HG03175 (cell line): Measurements from ENCODE around the gene RRM2.
"Not testable (repeated sequence)": the region's sequence is repeated elsewhere in the genome, so short reads cannot be mapped to it uniquely, and the experiment has no call there.

Experiments used
- ATAC-seq: cut with Tn5 transposase; IDR thresholded peaks from one replicate; pipeline ENCODE4 v1.9.1; 2021; ENCODE audit warnings: mild to moderate bottlenecking, moderate library complexity; ENCODE audit not compliant: unreplicated experiment

Gene RRM2

DNA sequence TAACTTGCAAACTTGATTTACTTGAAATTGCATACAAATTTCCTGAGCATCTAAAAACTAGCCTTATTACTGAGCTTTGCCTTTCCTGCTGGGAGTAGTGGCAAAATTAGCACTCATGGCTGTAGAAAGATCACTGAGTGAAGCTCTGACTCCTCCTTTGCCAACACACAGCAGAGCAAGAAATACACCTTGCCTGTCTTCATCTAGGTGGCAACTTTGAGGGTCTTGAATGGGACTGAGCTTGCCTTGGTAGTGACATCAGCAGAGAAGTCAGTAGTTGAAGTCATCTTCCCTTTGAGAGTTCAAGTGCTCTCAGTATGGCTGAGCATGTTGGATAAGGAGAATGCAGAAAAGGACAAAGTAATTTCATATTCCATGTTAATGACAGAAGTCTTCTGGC is 5.9 kb downstream of the RRM2 start:
- no peak for ATAC-seq

DNA sequence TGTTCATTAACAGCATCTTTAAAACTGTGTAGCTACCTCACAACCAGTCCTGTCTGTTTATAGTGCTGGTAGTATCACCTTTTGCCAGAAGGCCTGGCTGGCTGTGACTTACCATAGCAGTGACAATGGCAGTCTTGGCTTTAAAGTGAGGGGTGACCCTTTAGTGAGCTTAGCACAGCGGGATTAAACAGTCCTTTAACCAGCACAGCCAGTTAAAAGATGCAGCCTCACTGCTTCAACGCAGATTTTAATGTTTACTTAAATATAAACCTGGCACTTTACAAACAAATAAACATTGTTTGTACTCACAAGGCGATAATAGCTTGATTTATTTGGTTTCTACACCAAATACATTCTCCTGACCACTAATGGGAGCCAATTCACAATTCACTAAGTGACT is 7.0 kb downstream of the RRM2 start:
- no peak for ATAC-seq

DNA sequence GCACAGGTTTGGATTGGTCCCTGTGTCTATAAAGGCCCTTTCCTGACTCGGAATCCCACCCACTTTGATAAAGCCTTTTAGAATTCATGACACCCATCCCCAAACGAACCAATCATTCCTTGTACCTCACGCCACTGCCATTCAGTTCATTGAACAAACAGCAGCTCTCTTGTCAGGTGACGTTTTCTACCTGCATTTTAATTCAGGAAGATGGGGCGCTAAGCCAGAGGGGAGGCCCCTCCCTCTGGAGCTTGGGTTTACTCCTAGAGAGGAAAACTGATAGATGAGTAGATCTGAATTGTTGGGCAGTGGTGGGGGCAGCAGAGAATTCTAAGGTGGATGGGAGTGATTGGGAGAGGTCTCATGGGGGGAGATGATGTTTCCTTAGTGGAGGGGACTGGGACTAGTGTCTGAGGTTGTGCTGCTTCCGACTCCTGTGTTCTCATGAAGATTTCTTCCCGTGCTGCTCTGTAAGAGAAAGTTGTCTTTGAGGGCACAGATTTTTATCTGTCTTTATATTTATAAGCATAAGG is 9.6 kb downstream of the RRM2 start:
- ATAC-seq, result no peak

DNA sequence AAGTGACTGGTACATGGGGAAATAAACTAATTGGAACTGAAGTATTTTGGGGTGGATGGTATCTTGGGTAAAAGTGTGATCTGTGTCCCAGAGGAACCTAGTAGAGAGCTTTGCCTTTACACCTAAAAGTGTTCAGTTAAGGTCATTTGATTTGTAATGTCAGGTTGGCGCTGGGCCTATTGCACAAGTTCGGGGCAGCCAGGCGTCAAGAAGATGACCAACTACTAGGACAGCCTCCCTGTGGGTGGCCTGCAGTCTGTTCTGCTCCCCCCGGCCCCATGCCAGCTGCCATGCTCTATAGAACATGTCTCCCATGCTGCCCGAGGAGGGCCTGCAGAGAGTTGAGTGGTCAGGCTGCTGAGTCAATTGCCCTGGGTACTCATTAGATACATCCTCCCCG is 10.1 kb downstream of the RRM2 start:
- ATAC-seq, result no peak

DNA sequence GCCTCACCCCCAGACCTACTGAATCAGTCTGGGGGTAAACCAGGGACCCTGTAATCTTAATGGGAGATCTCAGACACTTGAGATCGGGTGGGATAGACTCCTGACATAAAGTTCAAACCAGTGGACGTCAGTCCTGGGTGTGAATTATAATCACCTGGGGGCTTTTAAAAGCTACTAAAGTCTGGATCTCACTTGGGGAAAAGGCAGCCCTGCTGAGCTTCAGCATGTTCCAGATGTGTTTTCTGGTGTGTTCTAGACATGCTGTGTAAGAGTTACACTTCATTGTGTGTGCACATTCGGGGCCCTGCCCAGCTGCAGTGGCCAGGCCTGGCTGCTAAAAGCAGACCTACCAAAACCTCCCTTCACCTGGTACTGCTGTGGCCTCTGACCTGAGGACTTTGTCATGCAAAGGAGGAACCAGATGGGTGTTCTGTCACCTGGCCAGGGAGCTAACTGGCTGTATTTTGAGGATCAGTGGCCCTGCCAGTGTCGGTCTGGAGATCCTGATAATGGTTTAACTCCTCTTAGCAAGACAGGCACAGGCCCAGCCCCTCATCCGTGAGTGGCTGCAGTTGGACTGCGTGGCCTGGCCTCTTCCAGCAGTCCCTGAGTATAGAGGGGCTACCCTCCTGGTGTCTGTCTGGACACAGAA is 10.6 kb downstream of the RRM2 start:
- no peak for ATAC-seq

DNA sequence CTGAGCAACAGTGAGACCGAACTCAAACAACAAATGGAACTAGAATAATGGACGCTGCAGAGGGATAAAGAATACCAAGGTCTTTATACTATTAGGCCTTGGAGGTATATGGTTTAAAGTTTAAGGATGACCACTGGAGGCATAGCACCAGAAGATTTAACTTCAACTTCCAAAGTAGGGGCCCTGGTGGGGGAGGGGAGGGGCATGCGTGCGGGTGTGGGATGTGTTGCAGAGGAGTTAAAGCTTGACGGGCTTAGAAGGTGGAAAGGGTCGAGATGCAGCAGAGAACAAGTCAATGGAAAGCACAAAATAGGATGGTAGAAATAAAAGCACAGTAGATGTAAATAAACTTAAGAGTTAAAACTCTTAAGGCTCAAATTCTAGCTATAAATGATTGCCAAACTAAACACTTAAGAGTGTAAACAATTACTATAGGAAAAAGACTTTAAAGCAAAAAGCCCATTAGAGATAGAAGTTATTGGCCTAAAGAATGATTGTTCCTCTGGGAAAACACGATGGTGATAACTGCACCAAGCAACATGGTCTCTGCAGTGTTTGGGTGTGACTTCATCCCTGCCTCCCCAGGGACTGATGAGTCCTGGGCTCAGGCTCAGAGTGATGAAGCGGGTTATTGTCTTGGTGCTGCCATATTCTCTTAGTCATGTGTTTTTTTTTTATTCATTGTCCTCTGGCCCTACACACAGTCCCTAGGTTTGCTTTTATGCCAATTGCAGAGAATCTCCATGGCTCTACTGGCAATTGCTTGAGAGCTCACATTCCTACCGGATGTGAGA is 13.0 kb downstream of the RRM2 start:
- ATAC-seq, result no peak

DNA sequence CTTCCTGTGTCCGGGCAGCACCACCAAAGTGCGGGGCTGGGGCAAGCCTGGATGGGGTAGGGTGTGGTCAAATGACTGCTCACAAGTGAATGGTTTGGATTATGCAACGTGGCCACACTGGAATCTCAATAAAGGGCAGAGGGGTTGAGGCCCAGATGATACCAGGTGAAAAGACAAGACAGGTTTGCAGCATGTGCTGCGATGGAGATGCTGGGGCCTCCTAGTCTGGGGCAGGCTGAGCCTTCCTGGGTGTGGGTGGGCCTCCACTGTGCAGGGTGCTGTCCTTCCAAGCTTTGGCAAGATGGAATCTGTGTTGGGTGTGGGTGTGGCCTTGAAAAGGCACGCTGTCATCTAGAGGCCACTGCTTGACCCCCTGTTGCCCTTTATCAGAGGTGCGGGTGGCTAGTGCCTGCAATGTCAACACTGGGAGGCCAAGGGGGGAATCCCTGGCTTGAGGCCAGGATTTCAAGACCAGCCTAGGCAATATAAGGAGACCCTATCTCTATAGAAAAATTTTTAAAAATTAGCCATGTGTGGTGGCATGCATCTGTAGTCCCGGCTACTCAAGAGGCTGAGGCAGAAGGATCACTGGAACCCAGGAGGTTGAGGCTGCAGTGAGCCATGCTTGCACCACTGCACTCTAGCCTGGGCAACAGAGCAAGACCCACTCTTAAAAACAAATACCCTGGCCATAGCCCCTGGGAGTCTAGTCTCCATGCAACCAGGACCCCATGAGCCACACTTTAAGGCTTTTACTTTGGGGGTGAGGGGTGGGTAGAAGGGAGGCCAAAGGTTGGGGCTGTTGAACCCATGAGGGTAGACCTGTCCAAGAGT is 13.8 kb downstream of the RRM2 start:
- no peak for ATAC-seq

DNA sequence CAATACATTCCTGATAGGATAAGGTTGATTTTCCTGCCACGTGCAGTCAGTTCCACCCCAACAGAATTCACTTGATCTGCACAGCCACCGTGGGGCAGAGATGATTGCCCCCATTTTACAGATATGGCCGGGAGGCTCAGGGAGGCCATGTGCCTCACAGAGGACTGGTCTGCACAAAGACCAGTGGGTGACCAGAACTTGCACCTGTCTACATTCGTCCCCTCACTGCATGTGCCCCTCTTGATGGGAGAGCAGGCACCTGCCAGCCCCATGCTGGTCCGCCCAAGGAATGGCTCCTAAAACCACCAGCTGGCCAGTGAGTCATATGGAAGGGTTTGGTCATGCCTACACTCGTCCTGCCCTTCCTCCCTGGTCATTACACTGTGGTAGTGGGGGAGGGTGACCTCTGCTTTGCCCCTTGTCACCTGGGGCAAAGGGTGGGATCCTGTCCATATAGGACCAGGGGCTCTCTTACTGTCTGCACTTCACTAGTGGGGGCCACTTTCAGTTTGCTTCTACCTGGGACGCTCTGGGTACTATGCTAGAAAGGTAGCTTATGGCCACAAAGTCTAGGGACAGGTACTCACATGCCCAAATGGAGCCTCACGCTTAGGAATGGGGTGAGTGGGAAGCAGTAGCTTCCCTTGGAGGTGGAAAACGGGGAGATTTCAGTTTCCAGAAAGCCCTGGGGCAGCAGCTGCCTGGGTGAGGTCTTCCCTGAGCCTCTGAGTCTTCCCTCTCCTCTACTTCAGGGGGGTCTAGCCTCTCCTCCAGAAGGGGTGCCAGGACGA is 14.7 kb downstream of the RRM2 start:
- ATAC-seq, result no peak

DNA sequence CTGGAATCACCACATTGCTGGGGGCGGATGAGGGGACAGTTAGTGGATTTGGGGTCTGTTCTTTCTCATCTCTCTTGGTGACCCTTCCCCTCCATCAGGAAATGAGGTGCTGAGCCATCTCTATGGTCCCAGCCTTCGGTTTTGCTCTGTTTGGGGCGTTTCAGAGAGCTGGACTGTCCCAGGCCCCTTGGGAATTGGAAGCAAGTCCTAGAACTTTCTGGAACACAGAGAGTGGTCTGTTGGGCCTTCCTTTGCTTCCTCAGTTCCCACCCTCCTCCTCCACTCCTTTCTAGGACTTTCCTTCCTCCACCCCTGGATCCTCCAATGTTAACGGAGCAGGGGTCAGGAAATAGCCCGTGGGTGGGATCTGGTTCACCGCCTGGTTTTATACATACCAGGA is 17.0 kb downstream of the RRM2 start:
- ATAC-seq, result no peak

DNA sequence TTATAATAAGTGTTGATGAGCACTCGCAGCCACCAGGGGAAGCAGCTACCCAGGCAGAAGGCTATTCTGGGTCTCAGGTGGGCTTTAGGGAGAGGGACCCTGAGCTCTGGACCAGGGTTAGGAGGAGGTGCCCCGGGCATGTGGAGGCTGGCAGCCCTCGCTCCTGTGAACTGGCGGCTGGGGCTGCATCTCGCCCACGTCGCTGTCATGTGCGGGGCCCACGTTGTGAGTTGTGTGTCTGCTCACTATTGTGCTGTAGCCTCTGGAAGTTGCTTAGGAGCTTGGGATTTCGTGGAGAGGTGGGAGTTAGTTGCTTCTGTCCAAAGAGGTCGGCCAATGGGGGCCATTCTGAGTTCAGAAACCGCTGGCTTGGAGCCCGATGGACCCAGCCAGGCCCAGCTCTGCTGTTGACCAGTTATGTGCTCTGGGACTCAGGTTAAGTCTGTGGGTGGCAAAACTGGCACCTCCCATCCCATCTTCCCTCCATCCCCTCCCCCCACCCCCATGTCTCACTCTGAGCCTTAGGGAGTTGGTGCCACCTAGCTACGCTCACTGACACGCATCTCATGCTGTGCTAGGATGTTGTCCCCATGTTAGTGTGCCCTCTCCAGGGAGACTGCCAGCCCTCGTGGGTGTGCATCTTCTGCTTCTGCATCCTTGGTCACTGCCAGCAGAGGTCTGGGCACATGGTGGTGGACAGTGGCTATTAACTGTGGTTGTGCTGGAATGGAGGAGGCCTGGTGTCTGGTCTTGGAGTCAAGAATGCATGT is 18.5 kb downstream of the RRM2 start:
- no peak for ATAC-seq

DNA sequence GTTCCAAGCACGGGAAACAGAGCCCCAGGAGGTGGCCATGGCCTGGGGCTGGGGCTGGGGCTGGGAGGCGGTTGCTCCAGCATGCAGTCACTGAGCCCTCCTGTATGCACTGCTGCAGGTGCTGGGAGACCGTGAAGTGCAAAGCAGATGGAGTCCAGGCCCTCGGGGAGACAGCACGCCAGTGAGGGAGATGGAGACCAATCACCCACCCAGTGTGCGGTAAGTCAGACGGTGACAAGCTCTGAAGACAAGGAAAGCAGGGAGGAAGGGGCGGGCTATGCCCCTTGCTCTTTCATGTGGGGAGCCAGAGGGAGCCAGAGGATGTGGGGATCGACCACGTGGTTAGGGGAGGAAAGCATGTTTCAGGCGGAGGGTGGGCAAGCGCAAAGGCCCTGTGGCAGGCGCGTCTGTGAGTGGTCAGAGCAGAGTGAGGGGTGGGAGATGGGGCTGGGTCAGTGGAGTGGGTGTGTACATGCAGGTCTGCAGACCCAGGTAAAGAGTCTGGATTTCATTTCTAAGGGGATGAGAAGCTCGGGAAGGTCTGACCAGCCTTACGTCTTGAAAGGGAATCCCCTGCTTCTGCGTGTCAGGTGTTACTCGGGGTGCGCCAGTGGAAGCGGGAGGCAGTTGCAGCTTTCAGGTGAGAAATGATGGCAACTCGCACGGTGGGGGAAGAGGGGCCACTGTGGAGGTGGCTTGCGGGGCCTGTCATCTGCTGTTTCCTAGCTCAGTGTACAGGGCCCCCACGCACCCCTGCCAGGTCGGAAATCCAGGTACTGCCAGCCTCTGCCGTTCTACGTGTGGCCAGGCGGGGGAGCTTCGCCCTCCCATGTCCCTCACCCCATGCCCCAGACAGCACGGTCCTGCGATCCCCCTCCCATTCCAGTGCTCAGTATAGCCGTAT is 19.4 kb downstream of the RRM2 start:
- no peak for ATAC-seq

DNA sequence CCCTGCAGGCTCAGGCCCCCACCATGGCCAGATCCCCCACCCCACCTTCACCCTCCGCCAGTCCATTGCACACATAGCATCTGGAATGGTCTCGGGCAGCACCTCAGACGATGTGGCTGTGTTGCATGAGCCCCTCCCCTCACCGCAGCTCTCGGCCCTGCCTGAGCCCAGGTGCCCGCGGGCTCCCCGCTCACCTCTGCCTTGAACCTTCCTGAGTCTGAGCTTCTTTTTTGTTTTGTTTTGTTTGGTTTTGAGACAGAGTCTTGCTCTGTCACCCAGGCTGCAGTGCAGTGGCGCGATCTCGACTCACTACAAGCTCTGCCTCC is 20.1 kb downstream of the RRM2 start:
- no peak for ATAC-seq

DNA sequence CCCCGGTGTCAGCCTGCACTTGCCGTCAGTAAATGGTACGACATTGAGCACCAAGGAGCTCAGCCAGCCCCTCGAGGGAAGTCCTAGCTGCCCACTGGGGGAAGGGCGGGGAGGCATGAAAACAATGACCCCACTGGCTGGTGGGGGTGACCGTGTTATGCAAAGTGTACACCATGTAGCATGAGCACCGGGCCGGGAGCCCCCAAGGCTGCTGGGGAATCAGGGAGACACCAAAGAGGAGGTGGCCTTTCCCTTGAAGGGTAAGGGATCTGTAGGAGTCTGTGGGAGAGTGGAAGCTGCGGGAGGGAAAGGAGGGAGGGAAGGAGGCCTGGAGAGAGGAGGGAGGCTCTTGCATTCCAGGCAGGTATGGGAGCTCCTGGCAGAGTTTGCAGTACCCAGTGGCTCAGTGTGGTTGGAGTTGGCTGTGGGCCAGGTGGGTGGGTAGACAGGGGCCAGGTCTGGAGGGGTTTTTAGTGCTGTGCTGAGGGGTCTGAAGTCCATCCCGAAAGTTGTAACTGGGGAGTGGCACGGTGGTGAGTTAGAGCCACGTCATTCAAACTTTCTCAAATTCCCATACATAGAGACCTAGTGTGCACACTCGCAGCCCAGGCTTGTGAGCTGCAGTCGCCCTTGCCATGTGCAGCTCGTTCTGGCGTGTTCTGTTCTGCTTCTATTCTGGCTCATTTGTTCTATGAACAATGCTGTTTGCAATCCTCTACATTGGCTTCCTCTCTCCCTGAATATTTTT is 22.4 kb downstream of the RRM2 start:
- no peak for ATAC-seq

DNA sequence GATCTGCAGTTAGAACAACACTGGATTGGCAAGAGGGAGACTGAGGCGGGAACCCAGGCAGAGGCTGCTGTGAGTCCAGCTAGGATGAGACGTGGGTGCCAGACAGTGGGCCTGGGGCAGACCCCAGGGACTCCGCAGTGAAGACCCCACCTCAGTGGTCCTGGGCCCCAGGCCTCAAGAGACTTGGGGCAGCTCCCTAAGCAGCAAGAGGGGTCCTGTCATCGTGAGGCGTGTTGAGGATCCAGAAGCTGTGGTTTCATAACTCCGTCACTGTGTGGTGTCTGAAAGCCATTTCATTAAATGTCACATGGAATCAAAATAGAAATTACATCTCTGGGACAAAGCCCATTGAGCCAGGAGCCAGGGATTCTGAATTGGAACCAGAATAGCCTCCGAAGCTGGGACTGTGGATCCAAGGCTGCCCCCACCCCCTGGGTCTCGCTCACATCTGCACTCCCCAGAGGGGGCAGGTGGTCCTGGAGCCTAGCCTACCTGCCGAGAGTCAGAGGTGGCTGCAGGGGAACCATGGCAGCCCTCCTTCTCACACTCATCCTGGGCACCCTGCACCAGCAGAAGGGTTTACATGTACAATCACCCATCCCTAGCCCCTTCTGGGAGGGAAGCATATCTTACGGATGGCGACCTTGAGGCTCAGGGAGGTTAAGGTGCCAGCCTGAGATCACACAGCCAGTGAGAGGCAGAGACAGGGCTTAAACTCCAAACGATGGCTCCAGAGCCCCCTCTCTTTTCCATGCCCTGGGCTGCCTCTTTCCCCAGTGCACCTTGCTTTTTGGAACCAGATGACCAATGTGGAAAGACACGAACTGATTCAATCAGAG is 23.2 kb downstream of the RRM2 start:
- ATAC-seq, result no peak

DNA sequence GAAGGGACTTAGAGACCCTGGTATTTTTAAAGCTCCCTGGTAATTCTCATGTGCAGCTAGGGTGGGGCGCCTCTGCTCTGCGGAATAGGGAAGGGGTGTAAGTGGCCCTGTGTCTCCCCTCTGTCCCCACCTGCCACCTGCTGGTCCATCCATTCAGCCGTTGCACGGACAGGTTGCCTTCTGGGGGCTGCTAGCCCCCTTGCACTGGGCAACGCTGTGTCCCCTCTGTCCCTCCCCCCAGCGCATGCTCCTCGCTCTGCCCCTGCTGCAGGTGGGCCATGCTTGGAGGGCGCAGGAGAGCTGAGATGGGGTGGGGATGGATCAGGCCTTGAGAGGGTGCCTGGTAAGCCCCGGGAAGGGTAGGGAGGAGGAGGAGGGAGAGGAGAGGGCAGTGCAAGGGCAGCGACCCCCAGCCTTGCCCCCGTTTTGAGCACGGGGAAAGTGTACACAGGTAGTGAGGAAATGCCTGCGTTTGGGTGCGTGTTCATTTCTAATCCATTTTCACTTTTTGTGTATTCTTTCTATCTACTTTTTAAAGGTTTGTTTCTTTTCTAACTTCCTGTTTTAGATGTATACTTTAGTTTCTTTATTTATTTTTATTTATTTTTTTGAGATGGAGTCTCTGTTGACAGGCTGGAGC is 23.9 kb downstream of the RRM2 start:
- no peak for ATAC-seq

DNA sequence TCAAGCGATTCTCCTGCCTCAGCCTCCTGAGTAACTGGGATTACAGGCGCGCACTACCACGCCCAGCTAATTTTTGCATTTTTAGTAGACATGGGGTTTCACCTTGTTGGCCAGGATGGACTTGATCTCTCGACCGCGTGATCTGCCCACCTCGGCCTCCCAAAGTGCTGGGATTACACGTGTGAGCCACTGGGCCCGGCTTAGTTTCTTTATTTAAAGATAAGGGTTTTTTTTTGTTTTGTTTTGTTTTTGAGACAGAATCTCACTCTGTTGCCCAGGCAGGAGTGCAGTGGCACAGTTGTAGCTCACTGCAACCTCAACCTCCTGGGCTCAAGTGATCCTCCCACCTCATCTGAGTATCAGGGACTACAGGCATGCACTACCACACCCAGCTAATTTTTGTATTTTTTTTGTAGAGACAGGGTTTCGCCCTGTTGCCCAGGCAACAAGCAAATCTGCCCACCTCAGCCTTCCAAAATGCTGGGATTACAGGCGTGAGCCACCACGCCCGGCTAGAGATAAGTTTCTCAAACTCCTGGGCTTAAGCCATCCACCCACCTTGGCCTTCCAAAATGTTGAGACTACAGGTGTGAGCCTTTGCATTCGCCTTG is 24.6 kb downstream of the RRM2 start:
- ATAC-seq, result not testable (repeated sequence)

DNA sequence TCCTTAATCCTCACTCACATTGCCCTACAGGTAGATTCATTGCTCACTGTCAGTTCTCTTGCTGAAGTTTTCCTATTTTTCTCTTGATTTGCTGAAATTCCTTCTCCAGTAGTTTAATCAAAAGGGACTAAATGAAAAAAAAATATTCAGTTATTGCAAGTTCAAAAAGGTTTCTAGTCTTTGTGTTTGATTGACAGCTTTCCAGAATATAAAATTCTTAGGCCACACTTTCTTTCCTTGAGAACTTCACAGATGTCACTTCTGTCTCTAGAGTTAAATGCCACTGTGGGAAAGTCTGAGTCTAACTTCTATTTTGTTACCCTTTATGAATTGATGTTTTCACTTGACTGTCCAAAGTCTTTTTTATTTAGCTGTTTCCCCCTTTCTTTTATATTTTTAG is 25.7 kb downstream of the RRM2 start:
- no peak for ATAC-seq
